Measurements from ENCODE around the gene PI4KA.

Gene PI4KA

GRCh38 chr22:20659920-20660319 is 198.7 kb downstream of the PI4KA start:
- DNase-seq: no peak

GRCh38 chr22:20659258-20659657 is 199.4 kb downstream of the PI4KA start:
- DNase-seq: no peak

- no peak for DNase-seq
Observed at GRCh38 chr22:20658433-20659222, 200.0 kb downstream of the PI4KA start.

- no peak for DNase-seq
Observed at GRCh38 chr22:20657963-20658362, 200.6 kb downstream of the PI4KA start.

Measured in activated CD4-positive, alpha-beta T cell treated with anti-CD3 and anti-CD28 coated beads for 48 hours (primary cell).